GM12872 (cell line): ENCODE data around the gene C1orf210.

Source experiments
- CTCF ChIP-seq: IDR thresholded peaks from 3 replicates; pipeline ENCODE4 v1.5.1; 2011; ENCODE audit warnings: low read depth, mild to moderate bottlenecking, low read length, moderate library complexity; ENCODE audit not compliant: insufficient read depth

C1orf210 gene

GRCh38 chr1:43256675-43257570 lies 28.5 kb downstream of the C1orf210 start:
- no peak for TF ChIP-seq CTCF

- no peak for TF ChIP-seq CTCF
Measured at GRCh38 chr1:43255438-43256210, 29.8 kb downstream of the C1orf210 start.

- no peak for TF ChIP-seq CTCF
Measured at GRCh38 chr1:43253876-43254275, 31.5 kb downstream of the C1orf210 start.

GRCh38 chr1:43253173-43253572 lies 32.2 kb downstream of the C1orf210 start:
- no peak for TF ChIP-seq CTCF

- TF ChIP-seq CTCF = no peak
Measured at GRCh38 chr1:43252225-43252624, 33.2 kb downstream of the C1orf210 start.

- TF ChIP-seq CTCF = no peak
Measured at GRCh38 chr1:43251024-43251423, 34.4 kb downstream of the C1orf210 start.

GRCh38 chr1:43250351-43250761 lies 35.0 kb downstream of the C1orf210 start:
- no peak for TF ChIP-seq CTCF
